KOPT-K1 (cell line): ENCODE measurements around the gene FAM187B.
"Not testable (repeated sequence)": the region's sequence is repeated elsewhere in the genome, so short reads cannot be mapped to it uniquely, and the experiment has no call there.

Source experiments
- H3K27ac ChIP-seq: fragments of 200-600 bp; sonication (generic); 2 replicates; pipeline ENCODE4 v1.5.1; 2016; ENCODE audit warnings: antibody characterized with exemption, mild to moderate bottlenecking, low read depth, low read length; ENCODE audit not compliant: poor library complexity, severe bottlenecking
- H3K36me3 ChIP-seq: fragments of 200-600 bp; sonication (generic); 2 replicates; pipeline ENCODE4 v1.5.1; 2017; ENCODE audit warnings: antibody characterized with exemption, mild to moderate bottlenecking, low read length, moderate library complexity; ENCODE audit not compliant: insufficient read depth
- H3K9me3 ChIP-seq: fragments of 200-600 bp; sonication (generic); 2 replicates; pipeline ENCODE4 v1.5.1; 2017; ENCODE audit warnings: antibody characterized with exemption, low read length, mild to moderate bottlenecking; ENCODE audit not compliant: insufficient read depth, poor library complexity, severe bottlenecking

Gene FAM187B

DNA sequence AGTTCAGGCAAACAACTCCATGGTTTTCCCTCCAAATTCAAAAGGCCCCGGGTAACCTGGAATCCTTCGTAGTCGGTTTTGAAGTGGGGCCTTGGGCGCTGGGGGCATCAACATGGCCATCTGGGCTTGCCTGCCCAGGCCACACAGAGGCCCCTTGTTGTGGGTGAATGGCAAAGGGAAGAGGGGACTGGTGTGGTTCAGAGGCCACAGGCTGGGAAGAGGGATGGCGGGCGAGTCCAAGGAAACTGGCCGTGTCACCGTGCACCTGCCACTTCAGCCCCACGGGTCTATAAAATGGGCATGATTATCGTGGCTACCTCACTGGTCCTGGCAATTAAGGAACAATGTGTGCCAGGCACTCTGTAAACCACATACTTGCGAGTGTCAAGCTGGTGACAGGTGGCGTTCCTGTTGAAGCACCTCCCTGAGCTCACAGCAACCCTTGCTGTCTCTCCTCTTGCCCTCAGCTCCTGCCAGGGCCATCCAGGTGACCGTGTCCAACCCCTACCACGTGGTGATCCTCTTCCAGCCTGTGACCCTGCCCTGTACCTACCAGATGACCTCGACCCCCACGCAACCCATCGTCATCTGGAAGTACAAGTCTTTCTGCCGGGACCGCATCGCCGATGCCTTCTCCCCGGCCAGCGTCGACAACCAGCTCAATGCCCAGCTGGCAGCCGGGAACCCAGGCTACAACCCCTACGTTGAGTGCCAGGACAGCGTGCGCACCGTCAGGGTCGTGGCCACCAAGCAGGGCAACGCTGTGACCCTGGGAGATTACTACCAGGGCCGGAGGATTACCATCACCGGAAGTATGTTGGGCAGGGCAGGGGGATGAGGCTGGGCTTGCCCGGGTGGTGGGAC lies 21.5 kb upstream of the FAM187B start:
- H3K36me3 ChIP-seq, result no peaks in the 10 kb centered on the region
- H3K27ac ChIP-seq, result no peak overlapping the region
- H3K9me3 ChIP-seq, result peaks cover 25% of the 10 kb centered on the region

DNA sequence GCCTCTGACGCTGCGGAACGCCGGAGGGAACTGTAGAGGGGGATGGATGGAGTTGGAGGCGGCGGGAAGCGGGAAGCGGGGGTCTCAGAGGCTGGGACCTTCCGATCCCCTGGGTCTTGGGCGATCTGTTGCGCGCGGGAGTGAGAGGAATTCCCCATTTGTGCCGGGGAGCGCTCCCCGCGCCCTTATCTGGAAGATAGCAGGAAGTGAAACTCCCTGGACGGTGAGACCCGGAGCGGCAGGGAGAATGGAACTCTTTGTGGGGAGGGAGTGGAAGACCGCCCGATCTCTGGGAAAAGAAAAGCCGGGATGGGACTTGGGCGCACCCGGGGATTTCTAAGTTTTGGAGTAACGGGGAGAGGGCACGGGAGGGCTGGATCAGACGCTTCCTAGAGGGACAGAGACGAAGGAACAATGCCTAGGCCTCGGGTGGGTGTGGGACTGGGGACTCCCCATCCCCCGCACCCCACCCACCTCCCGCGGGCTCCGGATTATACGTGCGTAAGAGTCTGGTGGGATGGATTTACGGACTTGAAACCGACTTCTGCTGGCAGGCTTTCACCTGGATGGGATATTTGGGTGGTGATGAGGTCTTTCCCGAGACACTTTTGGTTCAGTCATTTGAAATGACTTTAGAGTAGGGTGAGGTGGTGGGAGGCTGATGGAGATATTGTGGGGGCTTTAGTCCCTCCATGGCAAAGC lies 20.8 kb upstream of the FAM187B start:
- H3K27ac ChIP-seq, result no peak overlapping the region
- peaks cover 29% of the 10 kb centered on the region for H3K9me3 ChIP-seq
- no peaks in the 10 kb centered on the region for H3K36me3 ChIP-seq

DNA sequence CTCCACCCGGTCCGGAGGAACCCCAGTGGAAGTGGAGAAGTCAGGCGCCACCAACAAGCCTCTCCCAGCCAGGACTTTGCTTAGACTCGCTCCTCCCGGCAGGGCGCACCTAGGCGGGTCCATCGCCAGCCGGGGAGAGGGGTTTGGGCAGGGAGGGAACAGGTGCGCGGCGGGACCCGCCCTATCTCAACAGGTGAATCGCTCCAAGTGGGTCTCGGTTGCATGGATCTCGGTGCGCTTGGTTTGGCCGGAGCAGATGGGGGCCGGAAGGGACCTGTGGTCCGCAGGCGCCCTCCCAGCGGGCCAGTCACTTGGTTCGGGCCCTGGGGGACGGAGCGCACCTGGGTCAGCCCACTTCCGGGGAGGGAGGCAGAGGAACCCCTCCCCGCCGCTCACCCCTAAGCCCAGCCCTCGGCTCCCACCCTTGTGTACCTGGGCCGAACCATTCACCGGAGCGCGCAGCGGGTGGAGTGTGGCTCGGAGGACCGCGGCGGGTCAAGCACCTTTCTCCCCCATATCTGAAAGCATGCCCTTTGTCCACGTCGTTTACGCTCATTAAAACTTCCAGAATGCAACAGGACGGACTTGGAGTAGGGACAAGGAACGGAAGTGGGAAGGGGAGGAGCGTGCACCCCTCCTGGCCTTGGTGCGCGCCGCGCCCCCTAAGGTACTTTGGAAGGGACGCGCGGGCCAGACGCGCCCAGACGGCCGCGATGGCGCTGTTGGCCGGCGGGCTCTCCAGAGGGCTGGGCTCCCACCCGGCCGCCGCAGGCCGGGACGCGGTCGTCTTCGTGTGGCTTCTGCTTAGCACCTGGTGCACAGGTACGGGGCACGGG lies 20.0 kb upstream of the FAM187B start, which contains the start of gene LSR:
LSR (plus strand) TSS at position 693 of the 836 bp plus-strand sequence; CDS start at position 714, 21 bp downstream.
- Histone ChIP-seq H3K9me3 (peaks cover 37% of the 10 kb centered on the region), H3K27ac (no peak within 1 kb of the TSS), H3K36me3 (no peaks in the 10 kb centered on the region)

DNA sequence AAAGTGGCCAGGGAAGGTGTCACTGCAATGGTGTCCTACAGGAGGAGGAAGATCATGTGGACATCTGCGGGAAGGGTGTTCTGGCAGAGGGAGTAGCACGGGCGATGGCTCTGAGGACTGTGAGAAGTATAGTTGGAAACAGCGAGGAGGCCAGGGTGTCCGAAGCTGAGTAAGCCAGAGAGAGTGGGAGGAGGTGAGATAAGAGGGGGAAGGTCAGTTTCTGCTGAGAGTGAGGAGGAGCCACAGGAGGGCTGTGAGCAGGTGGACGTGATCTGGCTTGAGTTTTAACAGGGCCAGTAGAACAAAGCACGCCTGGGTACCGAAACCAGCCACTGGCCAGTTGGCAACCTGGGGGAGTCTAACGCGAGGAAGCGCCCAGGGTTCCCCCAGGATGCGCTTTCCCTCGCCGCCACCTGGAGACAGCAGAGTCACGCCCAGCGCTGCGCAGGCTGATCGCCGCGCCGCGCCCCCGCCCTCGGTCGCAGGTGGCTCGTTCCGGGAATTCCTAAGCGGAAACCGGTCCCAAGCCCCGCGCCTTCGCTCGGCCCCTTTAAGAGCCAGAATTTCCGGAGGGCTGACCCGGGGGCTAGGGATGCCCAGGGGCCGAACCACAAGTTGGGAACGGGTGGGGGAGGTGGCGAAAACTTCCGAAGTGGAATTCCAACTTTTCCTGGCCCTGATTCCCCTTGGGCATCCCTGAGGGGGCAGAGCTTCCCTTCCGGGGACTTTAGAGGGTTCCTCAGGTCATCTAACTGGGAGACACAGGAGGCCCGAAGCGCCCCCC lies 19.2 kb upstream of the FAM187B start:
- Histone ChIP-seq H3K9me3 (peaks cover 45% of the 10 kb centered on the region), H3K36me3 (no peaks in the 10 kb centered on the region), H3K27ac (no peak overlapping the region)

DNA sequence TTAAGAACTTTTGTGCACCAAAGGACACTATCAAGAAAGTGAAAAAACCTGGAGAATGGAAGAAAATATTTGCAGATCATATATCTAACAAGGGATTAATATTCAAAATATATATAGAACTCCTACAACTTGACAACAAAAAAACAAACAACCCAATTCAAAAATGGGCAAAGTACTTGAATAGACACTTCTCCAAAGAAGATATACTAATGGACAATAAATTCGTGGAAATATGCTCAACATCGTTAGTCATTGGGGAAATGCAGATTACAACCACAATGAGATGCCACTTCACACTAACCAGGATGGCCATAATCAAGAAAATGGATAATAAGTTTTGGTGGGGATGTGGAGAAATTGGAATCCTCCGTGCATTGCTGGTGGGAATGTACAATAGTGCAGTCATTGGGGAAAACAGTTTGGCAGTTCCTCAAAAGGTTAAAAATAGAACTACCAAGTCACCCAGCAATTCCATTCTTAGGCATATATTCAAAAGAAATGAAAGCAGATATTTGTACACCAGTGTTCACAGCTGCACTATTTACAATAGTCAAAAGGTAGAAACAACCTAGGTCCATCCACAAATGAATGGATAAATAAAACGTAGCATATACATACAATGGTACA lies 18.0 kb upstream of the FAM187B start:
- Histone ChIP-seq H3K27ac (no peak overlapping the region), H3K36me3 (no peaks in the 10 kb centered on the region), H3K9me3 (peaks cover 51% of the 10 kb centered on the region)

DNA sequence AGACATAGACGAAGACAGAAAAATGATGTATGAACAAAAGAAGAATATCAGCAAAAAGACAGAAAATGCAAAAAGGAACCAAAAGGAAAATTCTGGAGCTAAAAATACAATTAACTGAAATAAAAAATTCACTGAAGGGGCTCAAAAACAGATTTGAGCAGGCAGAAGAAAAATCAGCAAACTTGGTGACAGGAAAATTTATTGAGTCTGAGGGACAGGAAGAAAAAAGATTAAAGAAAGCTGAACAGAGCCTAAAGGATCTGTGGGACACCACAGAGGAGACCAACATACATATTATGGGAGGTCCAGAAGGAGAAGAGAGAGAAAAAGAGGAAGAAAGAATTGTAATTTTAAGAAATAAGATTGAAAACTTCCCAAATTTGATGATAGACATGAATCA lies 12.9 kb upstream of the FAM187B start:
- Histone ChIP-seq H3K36me3 (no peaks in the 10 kb centered on the region), H3K9me3 (peaks cover 41% of the 10 kb centered on the region), H3K27ac (no peak overlapping the region)

DNA sequence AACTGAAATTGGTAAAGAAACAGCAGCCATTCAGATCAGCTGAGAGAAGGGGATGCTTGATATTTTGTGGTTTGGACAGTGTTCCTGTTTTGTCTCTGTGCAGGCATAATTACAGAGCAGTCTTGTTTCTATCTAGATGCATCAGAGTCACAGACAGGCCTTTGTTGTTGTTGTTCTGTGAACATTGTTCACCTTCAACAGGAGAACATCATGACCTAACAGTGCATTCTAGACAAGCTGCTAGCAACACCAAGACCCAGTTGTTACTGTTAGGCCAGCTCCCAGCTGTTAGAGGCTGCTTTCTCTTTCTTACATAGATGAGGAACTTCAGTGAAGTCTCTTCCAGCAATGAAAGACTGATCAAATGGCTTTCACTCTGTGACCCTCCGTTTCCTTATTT lies 11.8 kb upstream of the FAM187B start:
- H3K9me3 ChIP-seq, result peaks cover 38% of the 10 kb centered on the region
- no peak overlapping the region for H3K27ac ChIP-seq
- no peaks in the 10 kb centered on the region for H3K36me3 ChIP-seq

DNA sequence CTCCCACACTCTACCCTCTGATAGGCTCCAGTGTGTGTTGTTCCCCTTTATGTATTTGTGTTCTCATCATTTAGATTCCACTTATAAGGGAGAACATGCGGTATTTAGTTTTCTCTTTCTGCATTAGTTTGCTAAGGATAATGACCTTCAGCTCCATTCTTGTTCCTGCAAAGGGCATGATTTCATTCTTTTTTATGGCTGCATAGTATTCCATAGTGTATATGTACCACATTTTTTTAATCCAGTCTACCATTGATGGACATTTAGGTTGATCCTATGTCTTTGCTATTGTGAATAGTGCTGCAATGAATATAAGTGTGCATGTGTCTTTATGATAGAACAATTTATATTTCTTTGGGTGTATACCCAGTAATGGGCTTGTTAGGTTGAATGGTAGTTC lies 11.1 kb upstream of the FAM187B start:
- H3K36me3 ChIP-seq, H3K27ac ChIP-seq: not testable (repeated sequence)
- H3K9me3 ChIP-seq, result peaks cover 39% of the 10 kb centered on the region

DNA sequence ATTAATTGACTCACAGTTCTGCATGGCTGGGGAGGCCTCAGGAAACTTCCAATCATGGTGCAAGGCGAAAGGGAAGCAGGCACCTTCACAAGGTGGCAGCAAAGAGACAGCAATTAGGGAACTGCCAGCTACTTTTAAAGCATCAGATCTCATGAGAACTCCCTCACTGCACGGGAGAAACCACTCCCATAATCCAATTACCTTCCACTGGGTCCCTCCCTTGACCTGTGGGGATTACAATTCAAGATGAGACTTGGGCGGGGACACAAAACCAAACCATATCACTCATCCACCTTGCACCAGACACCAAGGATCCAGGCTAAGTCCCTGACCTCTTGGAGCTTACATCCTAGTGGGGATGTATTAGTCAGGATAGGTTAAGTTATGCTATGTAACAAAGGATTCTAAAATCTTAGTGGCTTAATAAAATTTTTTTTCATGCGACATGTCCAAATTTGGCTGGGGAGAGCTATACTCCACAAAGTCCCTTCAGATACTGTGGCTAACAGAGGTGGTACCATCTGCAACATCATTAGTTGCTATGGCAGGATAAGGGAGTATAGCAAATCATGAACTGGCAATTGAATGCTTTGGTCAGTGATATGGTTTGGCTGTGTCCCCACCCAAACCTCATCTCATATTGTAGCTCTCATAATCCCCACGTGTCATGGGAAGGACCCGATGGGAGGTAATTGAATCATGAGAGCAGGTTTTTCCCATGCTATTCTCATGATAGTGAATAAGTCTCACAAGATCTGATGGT lies 8.3 kb upstream of the FAM187B start:
- H3K27ac ChIP-seq, result no peak overlapping the region
- peaks cover 19% of the 10 kb centered on the region for H3K9me3 ChIP-seq
- no peaks in the 10 kb centered on the region for H3K36me3 ChIP-seq

DNA sequence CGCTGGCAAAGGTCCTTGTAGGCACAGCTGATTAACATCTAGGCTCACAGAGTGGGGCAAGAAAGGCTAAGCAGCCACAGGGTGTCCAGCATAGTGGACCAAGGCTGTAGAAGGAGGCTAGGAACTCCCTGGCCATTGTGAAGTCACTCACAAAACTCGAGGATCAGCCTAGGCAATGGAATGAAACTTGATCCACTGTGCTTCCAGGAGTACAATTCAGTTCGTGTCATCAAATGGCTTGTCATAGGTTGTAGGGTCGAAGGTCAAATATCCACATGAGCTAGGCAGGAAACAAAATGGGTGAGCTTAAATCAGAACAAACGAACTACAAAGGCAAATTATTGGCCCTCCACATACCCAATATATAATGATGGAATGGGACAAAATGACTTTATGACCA lies 4.4 kb upstream of the FAM187B start:
- Histone ChIP-seq H3K36me3 (no peaks in the 10 kb centered on the region), H3K9me3 (peaks cover 5% of the 10 kb centered on the region), H3K27ac (no peak overlapping the region)

DNA sequence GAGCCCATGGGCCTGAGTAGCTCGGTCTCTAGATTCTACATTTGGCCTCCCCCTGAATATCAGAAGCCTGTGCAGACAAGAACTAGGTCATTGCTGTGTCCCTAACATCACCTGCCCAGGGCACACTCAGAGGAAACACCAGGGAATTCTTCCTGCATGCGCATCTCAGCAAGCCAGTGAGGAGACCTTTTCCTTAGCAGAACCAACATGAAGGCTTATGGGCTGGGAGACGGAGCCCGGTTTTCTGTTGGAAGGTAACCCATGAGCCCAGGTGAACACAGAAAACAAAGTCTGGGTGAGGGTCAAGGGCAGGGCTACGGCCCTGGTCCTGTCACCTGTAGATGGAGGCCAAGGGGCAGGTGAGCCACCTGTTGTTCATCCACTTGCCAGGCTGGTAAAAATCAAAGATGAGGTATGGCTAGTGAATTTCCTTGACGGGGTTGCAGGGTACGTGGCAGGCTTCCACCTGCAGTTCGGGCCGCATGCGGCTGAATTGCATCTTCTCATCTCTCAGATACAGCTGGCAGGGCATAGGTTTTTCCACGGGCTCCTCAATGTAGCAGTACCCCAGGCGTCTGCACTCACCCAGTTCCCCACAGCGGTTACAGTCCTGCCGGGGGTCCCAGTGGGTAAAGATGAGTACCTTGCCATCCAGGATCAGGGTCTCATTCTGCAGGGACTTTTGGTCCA lies 3.6 kb upstream of the FAM187B start:
- peaks cover 5% of the 10 kb centered on the region for H3K9me3 ChIP-seq
- no peak overlapping the region for H3K27ac ChIP-seq
- no peaks in the 10 kb centered on the region for H3K36me3 ChIP-seq

DNA sequence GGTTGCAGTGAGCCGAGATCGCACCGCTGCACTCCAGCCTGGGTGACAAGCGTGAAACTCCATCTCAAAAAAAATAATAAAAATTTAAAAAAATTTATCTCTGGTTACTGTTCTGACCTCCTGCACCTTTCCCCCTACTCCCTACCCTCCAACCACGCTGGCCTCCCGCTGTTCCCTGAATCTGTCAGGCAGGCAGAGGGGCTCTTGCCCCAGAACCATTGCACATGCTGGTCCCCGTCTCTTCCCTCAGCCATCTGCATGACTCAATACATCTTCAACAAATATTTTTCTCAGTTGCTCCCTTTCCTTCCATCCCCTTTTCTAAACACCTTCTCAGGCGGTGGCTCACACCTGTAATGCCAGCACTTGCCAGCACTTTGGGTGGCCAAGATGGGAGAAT lies 1.1 kb upstream of the FAM187B start:
- peaks cover 2% of the 10 kb centered on the region for H3K9me3 ChIP-seq
- H3K27ac ChIP-seq, result no peak overlapping the region
- H3K36me3 ChIP-seq, result no peaks in the 10 kb centered on the region

DNA sequence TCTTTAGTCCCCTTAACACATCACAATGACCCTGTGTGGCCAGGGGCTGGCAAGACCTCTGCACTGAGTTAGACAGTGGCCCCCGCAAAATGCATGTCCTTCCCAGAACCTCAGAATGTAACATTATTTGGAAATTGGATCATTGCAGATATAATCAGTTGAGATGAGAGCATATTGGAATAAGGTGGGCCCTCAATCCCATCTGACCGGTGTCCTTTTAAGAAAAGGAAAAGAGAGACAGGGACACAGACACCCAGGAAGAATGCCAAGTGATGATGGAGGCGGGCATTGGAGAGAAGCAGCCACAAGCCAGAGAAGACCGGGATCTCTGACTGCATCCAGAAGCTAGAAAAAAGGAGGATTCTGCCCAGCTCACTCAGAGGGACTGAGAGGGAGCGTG lies 1.8 kb downstream of the FAM187B start:
- no peaks in the 10 kb centered on the region for H3K9me3 ChIP-seq
- no peaks in the 10 kb centered on the region for H3K36me3 ChIP-seq
- H3K27ac ChIP-seq, result no peak overlapping the region
